GM12878 (cell line): Measurements from ENCODE around the gene CLEC12A. TPM values are rescaled to one million over a fixed set of nuclear protein-coding genes. Genes with fewer than 3 reads are reported as not detected.

Source experiments
- ATAC-seq: fragments of 200-7000 bp; cut with Tn5 transposase; 3 replicates; pipeline ENCODE4 v1.9.1; 2020; ENCODE audit warnings: mild to moderate bottlenecking, moderate library complexity
- BruUV-seq: library from RNA; stranded (reverse); fragments of 400-500 nt; replicated peaks from 2 replicates; lab custom pipeline; 2021; lab: Mats Ljungman, UMichigan
- CTCF ChIA-PET: fragments of 300-600 bp; sonication (Branson Sonifier 250); formaldehyde crosslinking; extraction: SDS; loops from one replicate; lab custom pipeline; 2021; ENCODE audit warnings: inconsistent platforms; lab: Yijun Ruan, JAX
- POLR2A ChIA-PET: fragments of 350-600 bp; formaldehyde crosslinking; extraction: SDS; loops from one replicate; lab custom pipeline; 2021; ENCODE audit warnings: inconsistent platforms; lab: Charles Lee
- RAD21 ChIA-PET: fragments of 300-600 bp; sonication (Branson Sonifier 250); formaldehyde crosslinking; loops from one replicate; lab custom pipeline; 2023; ENCODE audit warnings: antibody characterized with exemption; ENCODE audit not compliant: unreplicated experiment; lab: Charles Lee
- SMC1A ChIA-PET: fragments of 300-600 bp; sonication (Branson Sonifier 250); formaldehyde crosslinking; loops from one replicate; lab custom pipeline; 2023; ENCODE audit not compliant: unreplicated experiment, uncharacterized antibody; lab: Charles Lee
- DNase-seq: peaks from one replicate; pipeline ENCODE4 v3.0.0-alpha.2; 2011; ENCODE audit warnings: low read depth, low spot score
- FAIRE-seq: peaks from 3 replicates; lab custom pipeline; 2011; peaks lifted over from hg19 to GRCh38; lab: Jason Lieb, UNC
- H2AFZ ChIP-seq: 2 replicates; pipeline ENCODE4 v1.6.0; 2011; ENCODE audit warnings: low read depth, low read length, control low read depth; ENCODE audit not compliant: control insufficient read depth
- H3K27ac ChIP-seq: 2 replicates; pipeline ENCODE4 v1.5.1; 2011; ENCODE audit warnings: control low read depth; ENCODE audit not compliant: control insufficient read depth, insufficient read depth
- H3K27me3 ChIP-seq, 2 experiments: replicated peaks in 1 of 2; 2 replicates each; pipeline versions ENCODE4 v1.6.0 to v1.6.1; 2011; ENCODE audit warnings: low read length in 1 of 2; ENCODE audit not compliant: control insufficient read depth in 2 of 2, insufficient read depth in 2 of 2
- H3K36me3 ChIP-seq, 2 experiments: 2 replicates each; pipeline ENCODE4 v1.5.1; 2011; ENCODE audit warnings: low read length in 1 of 2; ENCODE audit not compliant: control insufficient read depth in 2 of 2, insufficient read depth in 2 of 2
- H3K4me1 ChIP-seq: 2 replicates; pipeline ENCODE4 v1.6.1; 2011; ENCODE audit warnings: mild to moderate bottlenecking, low read length, moderate library complexity, mixed read lengths; ENCODE audit not compliant: control insufficient read depth, insufficient read depth
- H3K4me2 ChIP-seq: 2 replicates; pipeline ENCODE4 v1.6.0; 2011; ENCODE audit warnings: control low read depth; ENCODE audit not compliant: control insufficient read depth, insufficient read depth
- H3K4me3 ChIP-seq: fragments of 200-600 bp; sonication (generic); 2 replicates; pipeline ENCODE4 v1.5.1; 2016
- H3K79me2 ChIP-seq: 2 replicates; pipeline ENCODE4 v1.6.0; 2011; ENCODE audit warnings: low read length; ENCODE audit not compliant: control insufficient read depth, insufficient read depth
- H3K9ac ChIP-seq: 2 replicates; pipeline ENCODE4 v1.8.0; 2011; ENCODE audit warnings: low read length, control low read depth, mixed read lengths; ENCODE audit not compliant: control insufficient read depth, insufficient read depth
- H3K9me3 ChIP-seq: replicated peaks from 3 replicates; pipeline ENCODE4 v1.5.1; 2011; ENCODE audit warnings: mild to moderate bottlenecking, low read length; ENCODE audit not compliant: control insufficient read depth, insufficient read depth
- H4K20me1 ChIP-seq: 2 replicates; pipeline ENCODE4 v1.6.0; 2011; ENCODE audit not compliant: control insufficient read depth, insufficient read depth
- BCL3 ChIP-seq: IDR thresholded peaks from 2 replicates; pipeline ENCODE4 v1.6.1; 2011; ENCODE audit warnings: borderline replicate concordance, low read depth, mild to moderate bottlenecking, moderate library complexity, low read length; ENCODE audit not compliant: insufficient read depth, poor library complexity, severe bottlenecking
- BRCA1 ChIP-seq: IDR thresholded peaks from 2 replicates; pipeline ENCODE4 v1.6.1; 2011; ENCODE audit warnings: low read depth, low read length, improper control_type of control experiment
- ETV6 ChIP-seq, 2 experiments: fragments of 450-650 bp in 1 of 2; IDR thresholded peaks in 1 of 2; conservative IDR thresholded peaks in 1 of 2; 2 replicates each; pipeline ENCODE4 v1.6.1; 2014; ENCODE audit warnings: antibody characterized with exemption in 1 of 2, borderline replicate concordance in 1 of 2, low read depth in 1 of 2, mild to moderate bottlenecking in 1 of 2, moderate library complexity in 1 of 2
- RCOR1 ChIP-seq: conservative IDR thresholded peaks from 2 replicates; pipeline ENCODE4 v1.6.1; 2012; ENCODE audit warnings: low read depth, low read length, improper control_type of control experiment
- RELB ChIP-seq: fragments of 450-650 bp; IDR thresholded peaks from 2 replicates; pipeline ENCODE4 v1.6.1; 2017; ENCODE audit warnings: low read depth, mild to moderate bottlenecking, moderate library complexity
- SIX5 ChIP-seq: IDR thresholded peaks from 2 replicates; pipeline ENCODE4 v1.6.1; 2011; ENCODE audit warnings: mild to moderate bottlenecking, low read depth, low read length, moderate library complexity; ENCODE audit not compliant: severe bottlenecking
- SRF ChIP-seq, 2 experiments: IDR thresholded peaks; 2 replicates each; pipeline ENCODE4 v1.6.1; 2011; ENCODE audit warnings: low read depth in 2 of 2, low read length in 2 of 2, mild to moderate bottlenecking in 1 of 2, moderate library complexity in 1 of 2
- WGBS: methylation state at CpG from one replicate; pipeline ENCODE4 v1.1.6; 2016; ENCODE audit warnings: low lambda C conversion rate; ENCODE audit not compliant: insufficient replicate concordance, insufficient coverage; ENCODE audit errors: missing lambda C conversion rate; 5-methylcytosine and 5-hydroxymethylcytosine counted together
- in situ Hi-C: fragments of 300-500 bp; cut with MboI; formaldehyde crosslinking; loops from 9 replicates; pipeline ENCODE4 v1.14.3; 2018; ENCODE audit warnings: mixed read lengths
- intact Hi-C: fragments of 100-400 bp; cut with micrococcal nuclease; formaldehyde crosslinking; loops from one replicate; pipeline ENCODE4 v1.14.2; 2022; ENCODE audit not compliant: unreplicated experiment
- polyA plus RNA-seq, 11 experiments: library from polyadenylated mRNA; depleted of rRNA in 4 of 11; unstranded in 6 of 11; stranded (reverse) in 5 of 11; fragments of >200 nt; fragmentation: Nextera tagmentation in 4 of 11; fragmentation: Illumina TruSeq in 1 of 11; extraction: Ambion mirVana in 4 of 11; extraction: Trizol in 1 of 11; gene quantifications; 1 replicate in 1 of 11; 2 replicates in 10 of 11; pipeline versions ENCODE4 v1.2.1 to v1.2.3, GENCODE V29; 2011 to 2016; ENCODE audit warnings: inconsistent platforms in 2 of 11, missing spikeins in 2 of 11, low read depth in 1 of 11
- total RNA-seq, 4 experiments: library from RNA; depleted of rRNA in 3 of 4; stranded (reverse); fragments of >200 nt in 3 of 4; fragmentation: Illumina TruSeq in 1 of 4; extraction: Trizol in 1 of 4; gene quantifications; 2 replicates each; pipeline versions ENCODE4 v1.2.1 to v1.2.3, GENCODE V29; 2013 to 2021

Gene CLEC12A
- total and polyA plus RNA-seq, 10 of the 15 experiments (the other 5 are each of a cell fraction or from before 2014, with no cell fraction given): 0.07 to 0.21 TPM; not detected in 8

- Histone ChIP-seq H2AFZ (no peak overlapping the region), H3K79me2 (no peaks in the 10 kb centered on the region), H3K4me2 (no peak overlapping the region), H3K4me1 (peaks cover 6% of the 10 kb centered on the region; the same call in 1 of the 2 replicates), H3K27me3 (no peaks in the 10 kb centered on the region), H3K36me3 (no peaks in the 10 kb centered on the region), H4K20me1 (no peaks in the 10 kb centered on the region), H3K9me3 (no peaks in the 10 kb centered on the region), H3K4me3 (no peak overlapping the region), H3K9ac (no peak overlapping the region), H3K27ac (no peak overlapping the region)
- FAIRE-seq (no peak), ATAC-seq (no peak), DNase-seq (no peak)
- CTCF ChIA-PET: no interaction called here
- WGBS: 18% methylated on average over 5 of the region's 5 CpGs
- RAD21 ChIA-PET: no interaction called here
- no TSS peak for BruUV-seq
- TF ChIP-seq SIX5 (no peak), RELB (no peak), RCOR1 (no peak), ETV6 (conservative IDR thresholded peaks at IDR 0.05 in 1 of 2, IDR thresholded peaks at IDR 0.05 in 1 of 2; ENCODE audit: borderline replicate concordance in 1 of 2, low read depth in 1 of 2) (no peak), BRCA1 (no peak), SRF (IDR thresholded peaks at IDR 0.05; ENCODE audit: low read depth in 2 of 2, low read length in 2 of 2) (no peak), BCL3 (no peak)
- in situ Hi-C loops (no loop called here), intact Hi-C loops (no loop called here)
- SMC1A ChIA-PET: no interaction called here
- POLR2A ChIA-PET: no interaction called here
Measured at GRCh38 chr12:9960590-9960989, 10.6 kb upstream of the CLEC12A start.
